ENCODE results near the gene FRMD4A. TPM values are rescaled to one million over a fixed set of nuclear protein-coding genes. Genes with fewer than 3 reads are reported as not detected.

FRMD4A gene
- total and polyA plus RNA-seq, 10 of the 15 experiments (the other 5 are each of a cell fraction or from before 2014, with no cell fraction given), result 17.8 to 75.2 (median 39.1) TPM

- H3K79me2 ChIP-seq (ENCODE audit: control insufficient read depth, insufficient read depth, low read length), result no peaks in the 10 kb centered on the region
- H3K27me3 ChIP-seq (replicated peaks in 1 of 2; ENCODE audit: control insufficient read depth in 2 of 2, insufficient read depth in 2 of 2, low read length in 1 of 2), result no peaks in the 10 kb centered on the region
- no peak for TF ChIP-seq NKRF (conservative IDR thresholded peaks at IDR 0.05)
- TF ChIP-seq FOXM1 (IDR thresholded peaks at IDR 0.05; ENCODE audit: low read depth, low read length), result no peak
- TF ChIP-seq NR2F1 (conservative IDR thresholded peaks at IDR 0.05), result no peak
- TF ChIP-seq, protein P1, sequence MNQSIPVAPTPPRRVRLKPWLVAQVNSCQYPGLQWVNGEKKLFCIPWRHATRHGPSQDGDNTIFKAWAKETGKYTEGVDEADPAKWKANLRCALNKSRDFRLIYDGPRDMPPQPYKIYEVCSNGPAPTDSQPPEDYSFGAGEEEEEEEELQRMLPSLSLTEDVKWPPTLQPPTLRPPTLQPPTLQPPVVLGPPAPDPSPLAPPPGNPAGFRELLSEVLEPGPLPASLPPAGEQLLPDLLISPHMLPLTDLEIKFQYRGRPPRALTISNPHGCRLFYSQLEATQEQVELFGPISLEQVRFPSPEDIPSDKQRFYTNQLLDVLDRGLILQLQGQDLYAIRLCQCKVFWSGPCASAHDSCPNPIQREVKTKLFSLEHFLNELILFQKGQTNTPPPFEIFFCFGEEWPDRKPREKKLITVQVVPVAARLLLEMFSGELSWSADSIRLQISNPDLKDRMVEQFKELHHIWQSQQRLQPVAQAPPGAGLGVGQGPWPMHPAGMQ (IDR thresholded peaks at IDR 0.05; ENCODE audit: borderline replicate concordance), result no peak
- no peak for TF ChIP-seq SKIL (IDR thresholded peaks at IDR 0.05; ENCODE audit: low read depth, poor library complexity, severe bottlenecking)
- TF ChIP-seq MEF2B (IDR thresholded peaks at IDR 0.05; ENCODE audit: partially characterized antibody, poor library complexity, severe bottlenecking), result no peak
- TF ChIP-seq STAT1 (conservative IDR thresholded peaks at IDR 0.05), result no peak
- TF ChIP-seq MEF2A (IDR thresholded peaks at IDR 0.05; ENCODE audit: insufficient read depth, low read depth, low read length), result no peak
- no peak for TF ChIP-seq SUZ12 (IDR thresholded peaks at IDR 0.05; ENCODE audit: unreplicated experiment)
- no peak for TF ChIP-seq ATF2 (IDR thresholded peaks at IDR 0.05; ENCODE audit: low read length)
- TF ChIP-seq, protein P2, sequence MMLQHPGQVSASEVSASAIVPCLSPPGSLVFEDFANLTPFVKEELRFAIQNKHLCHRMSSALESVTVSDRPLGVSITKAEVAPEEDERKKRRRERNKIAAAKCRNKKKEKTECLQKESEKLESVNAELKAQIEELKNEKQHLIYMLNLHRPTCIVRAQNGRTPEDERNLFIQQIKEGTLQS (IDR thresholded peaks at IDR 0.05; ENCODE audit: borderline replicate concordance, extremely low read depth, low read depth, low read length), result no peak
- no peak for TF ChIP-seq EGR1 (IDR thresholded peaks at IDR 0.05; ENCODE audit: borderline replicate concordance in 1 of 2, low read depth in 2 of 2, low read length in 2 of 2)
- no peak for TF ChIP-seq LARP7 (IDR thresholded peaks at IDR 0.05)
- TF ChIP-seq NBN (IDR thresholded peaks at IDR 0.05), result no peak
- TF ChIP-seq NR2C1 (IDR thresholded peaks at IDR 0.05), result no peak
- TF ChIP-seq HSF1 (IDR thresholded peaks at IDR 0.05; ENCODE audit: low read depth, low read length), result no peak
- ChIA-PET RAD21 (ENCODE audit: unreplicated experiment) (no interaction called here), SMC1A (ENCODE audit: uncharacterized antibody, unreplicated experiment) (no interaction called here), POLR2A (interaction anchor here (0.5 kb wide), 1 partner anchor 187 kb away, joined by 4 read pairs; no protein-coding TSS in a partner anchor), CTCF (no interaction called here)
- no peaks in the 10 kb centered on the region; the same call in 2 of the 3 replicates for H3K9me3 ChIP-seq (replicated peaks; ENCODE audit: control insufficient read depth, insufficient read depth, low read length)
- H2AFZ ChIP-seq (ENCODE audit: control insufficient read depth, low read depth, low read length), result no peak overlapping the region
- H3K27ac ChIP-seq (ENCODE audit: control insufficient read depth, insufficient read depth), result no peak overlapping the region
- no peak for FAIRE-seq
- in situ Hi-C loops (cut with MboI) (no loop called here), intact Hi-C loops (cut with micrococcal nuclease; ENCODE audit: unreplicated experiment) (no loop called here)
- no peak overlapping the region for H3K4me2 ChIP-seq (ENCODE audit: control insufficient read depth, insufficient read depth)
- no peaks in the 10 kb centered on the region for H4K20me1 ChIP-seq (ENCODE audit: control insufficient read depth, insufficient read depth)
- no TSS peak for BruUV-seq (replicated peaks)
- no peak overlapping the region for H3K9ac ChIP-seq (ENCODE audit: control insufficient read depth, insufficient read depth, low read length)
- ATAC-seq, result no peak
- WGBS (ENCODE audit: insufficient coverage, insufficient replicate concordance, low lambda C conversion rate, missing lambda C conversion rate), result 25% methylated on average over 4 of the region's 4 CpGs
- no peak for DNase-seq (ENCODE audit: low read depth, low spot score)
- no peaks in the 10 kb centered on the region for H3K36me3 ChIP-seq (ENCODE audit: control insufficient read depth in 2 of 2, insufficient read depth in 2 of 2, low read length in 1 of 2)
- H3K4me3 ChIP-seq, result no peak overlapping the region
- H3K4me1 ChIP-seq (ENCODE audit: control insufficient read depth, insufficient read depth, low read length), result no peaks in the 10 kb centered on the region
Measured at GRCh38 chr10:14118953-14119352, 211.8 kb downstream of the FRMD4A start.

Data from GM12878 (cell line).